Mammary epithelial cell (primary cell): ENCODE measurements around the gene PRDX5.

Source experiments
- CTCF ChIP-seq, 2 donors: IDR thresholded peaks in 1 of 2; conservative IDR thresholded peaks in 1 of 2; 2 replicates each; pipeline ENCODE4 v1.5.1; 2011 to 2012; ENCODE audit warnings: inconsistent platforms in 2 of 2, low read length in 2 of 2, mild to moderate bottlenecking in 2 of 2, control low read depth in 1 of 2, low read depth in 1 of 2; ENCODE audit not compliant: insufficient read depth in 1 of 2; ENCODE audit errors: extremely low read depth in 1 of 2
- EZH2 ChIP-seq: IDR thresholded peaks from 2 replicates; pipeline ENCODE4 v1.6.1; 2012; ENCODE audit warnings: low read length, inconsistent platforms, borderline replicate concordance

DNA sequence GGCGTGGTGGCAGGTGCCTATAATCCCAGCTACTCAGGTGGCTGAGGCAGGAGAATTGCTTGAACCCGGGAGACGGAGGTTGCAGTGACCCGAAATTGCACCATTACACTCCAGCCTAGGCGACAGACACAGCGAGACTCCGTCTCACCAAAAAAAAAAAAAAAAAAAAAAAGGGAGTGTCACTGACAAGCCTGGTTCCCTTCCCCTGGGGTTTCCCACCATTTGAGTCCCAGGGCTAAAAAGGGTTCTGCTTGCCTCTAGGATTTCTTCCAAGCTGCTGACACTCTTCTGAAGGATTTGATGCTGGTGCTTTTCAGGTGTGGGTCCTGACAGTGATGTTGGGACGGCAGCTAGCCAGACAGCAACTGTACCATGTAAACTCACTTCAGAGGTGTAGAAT lies 20.8 kb downstream of the PRDX5 start:
- TF ChIP-seq CTCF (conservative IDR thresholded peaks at IDR 0.05 in 1 of 2, IDR thresholded peaks at IDR 0.05 in 1 of 2; ENCODE audit: extremely low read depth in 1 of 2, insufficient read depth in 1 of 2, low read depth in 1 of 2, low read length in 2 of 2): no peak
- no peak for TF ChIP-seq EZH2
